ENCODE measurements around the gene FAM111B.

DNA sequence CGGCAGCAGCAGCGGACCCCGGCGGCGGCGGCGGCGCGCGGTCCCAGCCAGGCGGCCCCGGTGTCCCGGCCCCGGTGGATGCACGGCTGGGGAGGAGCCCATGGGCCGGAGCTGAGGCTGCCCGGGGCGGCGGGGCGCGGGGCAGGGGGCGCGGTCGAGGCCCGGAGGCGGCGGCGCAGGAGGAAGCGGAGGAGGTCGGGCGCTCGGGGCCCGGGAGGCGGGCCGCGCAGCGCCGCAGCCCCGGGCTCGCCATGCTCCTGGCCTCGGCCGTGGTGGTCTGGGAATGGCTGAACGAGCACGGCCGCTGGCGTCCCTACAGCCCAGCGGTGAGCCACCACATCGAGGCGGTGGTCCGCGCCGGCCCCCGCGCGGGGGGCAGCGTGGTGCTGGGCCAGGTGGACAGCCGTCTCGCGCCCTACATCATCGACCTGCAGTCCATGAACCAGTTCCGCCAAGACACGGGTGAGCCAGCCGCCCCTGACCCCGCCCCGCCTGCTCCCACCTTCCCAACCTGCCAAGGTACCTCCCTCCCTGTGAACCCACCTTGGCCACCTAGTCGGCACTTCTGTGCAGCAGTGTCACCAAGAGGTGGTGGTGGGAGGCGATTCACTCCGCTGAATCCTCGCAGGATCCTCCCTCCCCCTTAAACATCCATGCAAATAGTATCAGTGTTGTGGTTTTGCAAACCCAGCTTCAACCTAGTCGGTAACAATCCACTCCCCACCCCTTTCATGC is 65.5 kb downstream of the FAM111B start:
- TF ChIP-seq, protein P1, sequence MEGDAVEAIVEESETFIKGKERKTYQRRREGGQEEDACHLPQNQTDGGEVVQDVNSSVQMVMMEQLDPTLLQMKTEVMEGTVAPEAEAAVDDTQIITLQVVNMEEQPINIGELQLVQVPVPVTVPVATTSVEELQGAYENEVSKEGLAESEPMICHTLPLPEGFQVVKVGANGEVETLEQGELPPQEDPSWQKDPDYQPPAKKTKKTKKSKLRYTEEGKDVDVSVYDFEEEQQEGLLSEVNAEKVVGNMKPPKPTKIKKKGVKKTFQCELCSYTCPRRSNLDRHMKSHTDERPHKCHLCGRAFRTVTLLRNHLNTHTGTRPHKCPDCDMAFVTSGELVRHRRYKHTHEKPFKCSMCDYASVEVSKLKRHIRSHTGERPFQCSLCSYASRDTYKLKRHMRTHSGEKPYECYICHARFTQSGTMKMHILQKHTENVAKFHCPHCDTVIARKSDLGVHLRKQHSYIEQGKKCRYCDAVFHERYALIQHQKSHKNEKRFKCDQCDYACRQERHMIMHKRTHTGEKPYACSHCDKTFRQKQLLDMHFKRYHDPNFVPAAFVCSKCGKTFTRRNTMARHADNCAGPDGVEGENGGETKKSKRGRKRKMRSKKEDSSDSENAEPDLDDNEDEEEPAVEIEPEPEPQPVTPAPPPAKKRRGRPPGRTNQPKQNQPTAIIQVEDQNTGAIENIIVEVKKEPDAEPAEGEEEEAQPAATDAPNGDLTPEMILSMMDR (IDR thresholded peaks at IDR 0.05), result no peak
- TF ChIP-seq EZH2phosphoT487 (IDR thresholded peaks at IDR 0.05) (no peak), EZH2 (IDR thresholded peaks at IDR 0.05) (no peak)
